Measurements from ENCODE around the gene CR1. TPM values are rescaled to one million over a fixed set of nuclear protein-coding genes. Genes with fewer than 3 reads are reported as not detected.

CR1 gene
- total and polyA plus RNA-seq, 9 of the 15 experiments (the other 6 are each of a cell fraction or from before 2014, with no cell fraction given): 0.07 to 0.47 (median 0.18) TPM

DNA sequence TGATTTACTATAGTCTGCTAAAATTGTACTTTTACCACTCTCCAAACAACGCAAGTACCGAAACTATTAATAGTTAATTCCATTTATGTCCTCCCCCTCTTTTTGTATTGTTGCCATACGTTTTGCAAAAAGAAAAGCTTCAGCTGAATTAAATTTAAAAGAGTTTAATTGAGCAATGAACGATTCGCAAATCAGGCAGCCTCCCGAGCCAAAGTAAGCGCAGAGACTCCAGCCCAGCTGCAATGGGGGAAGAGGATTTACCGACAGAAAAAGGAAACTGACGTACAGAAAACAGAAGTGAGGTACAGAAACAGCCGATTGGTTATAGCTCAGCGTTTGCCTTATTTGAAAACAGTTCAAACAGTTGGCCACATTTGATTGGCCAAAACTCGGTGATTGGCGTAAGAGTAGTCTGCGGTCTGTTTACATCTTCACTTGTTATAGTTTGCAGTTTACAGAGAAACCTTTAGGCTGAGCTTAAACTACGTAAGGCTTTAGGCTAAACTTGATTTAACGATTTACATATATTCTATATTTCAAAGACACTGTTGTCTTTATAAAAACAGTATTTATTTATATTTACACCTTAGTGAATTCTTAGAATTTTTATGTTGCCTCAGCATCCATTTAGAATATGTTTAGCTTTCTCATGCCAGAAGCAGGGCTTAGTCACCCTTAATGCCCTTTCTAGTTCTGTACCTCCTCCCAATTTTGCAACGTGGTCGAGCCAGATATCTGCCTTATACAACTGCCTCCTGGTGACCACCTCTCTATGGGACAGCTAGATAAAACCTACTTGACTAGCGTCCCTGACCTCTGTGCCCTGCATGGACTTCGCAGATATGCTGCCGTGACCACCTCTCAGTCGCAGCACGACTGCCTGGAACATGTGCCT is 23.8 kb downstream of the CR1 start (continued):
- TF ChIP-seq, protein P1, sequence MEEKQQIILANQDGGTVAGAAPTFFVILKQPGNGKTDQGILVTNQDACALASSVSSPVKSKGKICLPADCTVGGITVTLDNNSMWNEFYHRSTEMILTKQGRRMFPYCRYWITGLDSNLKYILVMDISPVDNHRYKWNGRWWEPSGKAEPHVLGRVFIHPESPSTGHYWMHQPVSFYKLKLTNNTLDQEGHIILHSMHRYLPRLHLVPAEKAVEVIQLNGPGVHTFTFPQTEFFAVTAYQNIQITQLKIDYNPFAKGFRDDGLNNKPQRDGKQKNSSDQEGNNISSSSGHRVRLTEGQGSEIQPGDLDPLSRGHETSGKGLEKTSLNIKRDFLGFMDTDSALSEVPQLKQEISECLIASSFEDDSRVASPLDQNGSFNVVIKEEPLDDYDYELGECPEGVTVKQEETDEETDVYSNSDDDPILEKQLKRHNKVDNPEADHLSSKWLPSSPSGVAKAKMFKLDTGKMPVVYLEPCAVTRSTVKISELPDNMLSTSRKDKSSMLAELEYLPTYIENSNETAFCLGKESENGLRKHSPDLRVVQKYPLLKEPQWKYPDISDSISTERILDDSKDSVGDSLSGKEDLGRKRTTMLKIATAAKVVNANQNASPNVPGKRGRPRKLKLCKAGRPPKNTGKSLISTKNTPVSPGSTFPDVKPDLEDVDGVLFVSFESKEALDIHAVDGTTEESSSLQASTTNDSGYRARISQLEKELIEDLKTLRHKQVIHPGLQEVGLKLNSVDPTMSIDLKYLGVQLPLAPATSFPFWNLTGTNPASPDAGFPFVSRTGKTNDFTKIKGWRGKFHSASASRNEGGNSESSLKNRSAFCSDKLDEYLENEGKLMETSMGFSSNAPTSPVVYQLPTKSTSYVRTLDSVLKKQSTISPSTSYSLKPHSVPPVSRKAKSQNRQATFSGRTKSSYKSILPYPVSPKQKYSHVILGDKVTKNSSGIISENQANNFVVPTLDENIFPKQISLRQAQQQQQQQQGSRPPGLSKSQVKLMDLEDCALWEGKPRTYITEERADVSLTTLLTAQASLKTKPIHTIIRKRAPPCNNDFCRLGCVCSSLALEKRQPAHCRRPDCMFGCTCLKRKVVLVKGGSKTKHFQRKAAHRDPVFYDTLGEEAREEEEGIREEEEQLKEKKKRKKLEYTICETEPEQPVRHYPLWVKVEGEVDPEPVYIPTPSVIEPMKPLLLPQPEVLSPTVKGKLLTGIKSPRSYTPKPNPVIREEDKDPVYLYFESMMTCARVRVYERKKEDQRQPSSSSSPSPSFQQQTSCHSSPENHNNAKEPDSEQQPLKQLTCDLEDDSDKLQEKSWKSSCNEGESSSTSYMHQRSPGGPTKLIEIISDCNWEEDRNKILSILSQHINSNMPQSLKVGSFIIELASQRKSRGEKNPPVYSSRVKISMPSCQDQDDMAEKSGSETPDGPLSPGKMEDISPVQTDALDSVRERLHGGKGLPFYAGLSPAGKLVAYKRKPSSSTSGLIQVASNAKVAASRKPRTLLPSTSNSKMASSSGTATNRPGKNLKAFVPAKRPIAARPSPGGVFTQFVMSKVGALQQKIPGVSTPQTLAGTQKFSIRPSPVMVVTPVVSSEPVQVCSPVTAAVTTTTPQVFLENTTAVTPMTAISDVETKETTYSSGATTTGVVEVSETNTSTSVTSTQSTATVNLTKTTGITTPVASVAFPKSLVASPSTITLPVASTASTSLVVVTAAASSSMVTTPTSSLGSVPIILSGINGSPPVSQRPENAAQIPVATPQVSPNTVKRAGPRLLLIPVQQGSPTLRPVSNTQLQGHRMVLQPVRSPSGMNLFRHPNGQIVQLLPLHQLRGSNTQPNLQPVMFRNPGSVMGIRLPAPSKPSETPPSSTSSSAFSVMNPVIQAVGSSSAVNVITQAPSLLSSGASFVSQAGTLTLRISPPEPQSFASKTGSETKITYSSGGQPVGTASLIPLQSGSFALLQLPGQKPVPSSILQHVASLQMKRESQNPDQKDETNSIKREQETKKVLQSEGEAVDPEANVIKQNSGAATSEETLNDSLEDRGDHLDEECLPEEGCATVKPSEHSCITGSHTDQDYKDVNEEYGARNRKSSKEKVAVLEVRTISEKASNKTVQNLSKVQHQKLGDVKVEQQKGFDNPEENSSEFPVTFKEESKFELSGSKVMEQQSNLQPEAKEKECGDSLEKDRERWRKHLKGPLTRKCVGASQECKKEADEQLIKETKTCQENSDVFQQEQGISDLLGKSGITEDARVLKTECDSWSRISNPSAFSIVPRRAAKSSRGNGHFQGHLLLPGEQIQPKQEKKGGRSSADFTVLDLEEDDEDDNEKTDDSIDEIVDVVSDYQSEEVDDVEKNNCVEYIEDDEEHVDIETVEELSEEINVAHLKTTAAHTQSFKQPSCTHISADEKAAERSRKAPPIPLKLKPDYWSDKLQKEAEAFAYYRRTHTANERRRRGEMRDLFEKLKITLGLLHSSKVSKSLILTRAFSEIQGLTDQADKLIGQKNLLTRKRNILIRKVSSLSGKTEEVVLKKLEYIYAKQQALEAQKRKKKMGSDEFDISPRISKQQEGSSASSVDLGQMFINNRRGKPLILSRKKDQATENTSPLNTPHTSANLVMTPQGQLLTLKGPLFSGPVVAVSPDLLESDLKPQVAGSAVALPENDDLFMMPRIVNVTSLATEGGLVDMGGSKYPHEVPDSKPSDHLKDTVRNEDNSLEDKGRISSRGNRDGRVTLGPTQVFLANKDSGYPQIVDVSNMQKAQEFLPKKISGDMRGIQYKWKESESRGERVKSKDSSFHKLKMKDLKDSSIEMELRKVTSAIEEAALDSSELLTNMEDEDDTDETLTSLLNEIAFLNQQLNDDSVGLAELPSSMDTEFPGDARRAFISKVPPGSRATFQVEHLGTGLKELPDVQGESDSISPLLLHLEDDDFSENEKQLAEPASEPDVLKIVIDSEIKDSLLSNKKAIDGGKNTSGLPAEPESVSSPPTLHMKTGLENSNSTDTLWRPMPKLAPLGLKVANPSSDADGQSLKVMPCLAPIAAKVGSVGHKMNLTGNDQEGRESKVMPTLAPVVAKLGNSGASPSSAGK (IDR thresholded peaks at IDR 0.05): peak; percentile 97
- TF ChIP-seq PHB2 (IDR thresholded peaks at IDR 0.05; ENCODE audit: low read depth) (peak; percentile 95), RCOR1 (IDR thresholded peaks at IDR 0.05; ENCODE audit: borderline replicate concordance in 1 of 2, low read depth in 2 of 2, low read length in 2 of 2) (peak in 1 of 2 experiments; percentile 92; a peak in 3 of 4 replicates), EGR1 (conservative IDR thresholded peaks at IDR 0.05) (no peak), ZNF584 (CRISPR knock-in tag; IDR thresholded peaks at IDR 0.05; ENCODE audit: low read depth) (no peak), BRF1 (IDR thresholded peaks at IDR 0.05; ENCODE audit: borderline replicate concordance, extremely low read depth, insufficient read length) (no peak), NEUROD1 (IDR thresholded peaks at IDR 0.05; ENCODE audit: borderline replicate concordance, low read depth, low read length, partially characterized antibody) (peak; percentile 71), ZNF79 (CRISPR knock-in tag; IDR thresholded peaks at IDR 0.05; ENCODE audit: low read depth) (no peak), ZFPM2 (CRISPR knock-in tag; IDR thresholded peaks at IDR 0.05) (no peak), FOSL1 (tag; conservative IDR thresholded peaks at IDR 0.05) (peak; percentile 95), MAFF (IDR thresholded peaks at IDR 0.05; ENCODE audit: low read length) (peak; percentile 14; the same call in 1 of the 2 replicates), BCL6 (CRISPR knock-in tag; IDR thresholded peaks at IDR 0.05) (no peak), EZH2 (IDR thresholded peaks at IDR 0.05; ENCODE audit: borderline replicate concordance, low read depth, low read length) (no peak)
- TF ChIP-seq, protein P2, sequence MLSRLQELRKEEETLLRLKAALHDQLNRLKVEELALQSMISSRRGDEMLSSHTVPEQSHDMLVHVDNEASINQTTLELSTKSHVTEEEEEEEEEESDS (CRISPR knock-in tag; IDR thresholded peaks at IDR 0.05): no peak
- TF ChIP-seq, protein P3, sequence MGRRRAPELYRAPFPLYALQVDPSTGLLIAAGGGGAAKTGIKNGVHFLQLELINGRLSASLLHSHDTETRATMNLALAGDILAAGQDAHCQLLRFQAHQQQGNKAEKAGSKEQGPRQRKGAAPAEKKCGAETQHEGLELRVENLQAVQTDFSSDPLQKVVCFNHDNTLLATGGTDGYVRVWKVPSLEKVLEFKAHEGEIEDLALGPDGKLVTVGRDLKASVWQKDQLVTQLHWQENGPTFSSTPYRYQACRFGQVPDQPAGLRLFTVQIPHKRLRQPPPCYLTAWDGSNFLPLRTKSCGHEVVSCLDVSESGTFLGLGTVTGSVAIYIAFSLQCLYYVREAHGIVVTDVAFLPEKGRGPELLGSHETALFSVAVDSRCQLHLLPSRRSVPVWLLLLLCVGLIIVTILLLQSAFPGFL (CRISPR knock-in tag; IDR thresholded peaks at IDR 0.05): no peak
